Transverse colon (tissue), 4 donors: ENCODE data around the gene PTPRB.

Experiments used
- CTCF ChIP-seq, 5 experiments: fragments of 200-600 bp in 3 of 5; fragments of 450-650 bp in 2 of 5; sonication (generic) in 3 of 5; IDR thresholded peaks; 1 replicate in 2 of 5; 2 replicates in 3 of 5; pipeline ENCODE4 v1.5.1; 2016 to 2017; ENCODE audit warnings: antibody characterized with exemption in 5 of 5, inconsistent platforms in 3 of 5, mild to moderate bottlenecking in 2 of 5, moderate library complexity in 1 of 5
- POLR2AphosphoS5 ChIP-seq, 3 donors: sonication (generic); formaldehyde crosslinking; IDR thresholded peaks; one replicate each; pipeline ENCODE4 v1.6.1; 2016; ENCODE audit warnings: antibody characterized with exemption in 3 of 3

- no peak for TF ChIP-seq CTCF (IDR thresholded peaks at IDR 0.05)
- TF ChIP-seq POLR2AphosphoS5 (IDR thresholded peaks at IDR 0.05): no peak
These were observed 170.5 kb downstream of the PTPRB start for GRCh38 chr12:70466753-70467152.
